ENCODE results near the gene DYNLL2. TPM values are rescaled to one million over a fixed set of nuclear protein-coding genes. Genes with fewer than 3 reads are reported as not detected.

DYNLL2 gene
- total RNA-seq, 1 experiment from 2014 or later, result 29.1 TPM

GRCh38 chr17:58046239-58047094 is 36.8 kb upstream of the DYNLL2 start:
- CTCF ChIA-PET, result no interaction called here
- no peak overlapping the region for H3K27ac ChIP-seq (ENCODE audit: low read depth, low read length, poor library complexity, severe bottlenecking)

GRCh38 chr17:58047376-58048150 is 35.7 kb upstream of the DYNLL2 start:
- no peaks in the 10 kb centered on the region for H3K9me3 ChIP-seq (ENCODE audit: low read depth, low read length, poor library complexity, severe bottlenecking)
- TF ChIP-seq CTCF (conservative IDR thresholded peaks at IDR 0.05; ENCODE audit: low read depth, low read length) (no peak), EZH2 (IDR thresholded peaks at IDR 0.05; ENCODE audit: borderline replicate concordance, low read depth, low read length, poor library complexity, severe bottlenecking) (no peak)
- H3K27ac ChIP-seq (ENCODE audit: low read depth, low read length, poor library complexity, severe bottlenecking), result no peak overlapping the region
- POLR2A ChIA-PET (ENCODE audit: low non-redundant PET), result no interaction called here
- no peaks in the 10 kb centered on the region for H3K36me3 ChIP-seq (ENCODE audit: insufficient read depth, low read length, poor library complexity, severe bottlenecking)
- peaks cover 8% of the 10 kb centered on the region for H3K4me1 ChIP-seq (ENCODE audit: insufficient read depth, low read length, poor library complexity, severe bottlenecking)
- BruUV-seq (replicated peaks), result no TSS peak
- DNase-seq (ENCODE audit: low spot score), result no peak
- H3K4me3 ChIP-seq (ENCODE audit: low read depth, low read length, poor library complexity, severe bottlenecking), result no peak overlapping the region
- intact Hi-C loops (cut with micrococcal nuclease; ENCODE audit: unreplicated experiment), result no loop called here
- CTCF ChIA-PET, result no interaction called here
- no peaks in the 10 kb centered on the region for H3K27me3 ChIP-seq (replicated peaks; ENCODE audit: insufficient read depth, low read depth, low read length, poor library complexity)

More at GRCh38 chr17:58046239-58047094, 36.8 kb upstream of the DYNLL2 start:
- Histone ChIP-seq H3K27me3 (replicated peaks; ENCODE audit: insufficient read depth, low read depth, low read length, poor library complexity) (no peaks in the 10 kb centered on the region), H3K4me3 (ENCODE audit: low read depth, low read length, poor library complexity, severe bottlenecking) (no peak overlapping the region), H3K9me3 (ENCODE audit: low read depth, low read length, poor library complexity, severe bottlenecking) (no peaks in the 10 kb centered on the region), H3K36me3 (ENCODE audit: insufficient read depth, low read length, poor library complexity, severe bottlenecking) (no peaks in the 10 kb centered on the region), H3K4me1 (ENCODE audit: insufficient read depth, low read length, poor library complexity, severe bottlenecking) (peaks cover 8% of the 10 kb centered on the region)
- POLR2A ChIA-PET (ENCODE audit: low non-redundant PET), result interaction anchor here (0.6 kb wide), 1 partner anchor 63 kb away, joined by 3 read pairs; no protein-coding TSS in a partner anchor
- TF ChIP-seq EZH2 (IDR thresholded peaks at IDR 0.05; ENCODE audit: borderline replicate concordance, low read depth, low read length, poor library complexity, severe bottlenecking), result no peak
- no TSS peak for BruUV-seq (replicated peaks)
- no peak for DNase-seq (ENCODE audit: low spot score)
- intact Hi-C loops (cut with micrococcal nuclease; ENCODE audit: unreplicated experiment), result no loop called here

- Histone ChIP-seq H3K27ac (ENCODE audit: low read depth, low read length, poor library complexity, severe bottlenecking) (no peak overlapping the region), H3K9me3 (ENCODE audit: low read depth, low read length, poor library complexity, severe bottlenecking) (no peaks in the 10 kb centered on the region), H3K4me3 (ENCODE audit: low read depth, low read length, poor library complexity, severe bottlenecking) (no peak overlapping the region), H3K27me3 (replicated peaks; ENCODE audit: insufficient read depth, low read depth, low read length, poor library complexity) (no peaks in the 10 kb centered on the region), H3K36me3 (ENCODE audit: insufficient read depth, low read length, poor library complexity, severe bottlenecking) (no peaks in the 10 kb centered on the region), H3K4me1 (ENCODE audit: insufficient read depth, low read length, poor library complexity, severe bottlenecking) (peaks cover 6% of the 10 kb centered on the region)
- no peak for TF ChIP-seq EZH2 (IDR thresholded peaks at IDR 0.05; ENCODE audit: borderline replicate concordance, low read depth, low read length, poor library complexity, severe bottlenecking)
- no peak for TF ChIP-seq CTCF (conservative IDR thresholded peaks at IDR 0.05; ENCODE audit: low read depth, low read length)
- no TSS peak for BruUV-seq (replicated peaks)
- CTCF ChIA-PET, result no interaction called here
- POLR2A ChIA-PET (ENCODE audit: low non-redundant PET), result no interaction called here
- intact Hi-C loops (cut with micrococcal nuclease; ENCODE audit: unreplicated experiment), result no loop called here
- DNase-seq (ENCODE audit: low spot score), result no peak
Observed at GRCh38 chr17:58049533-58049932, 33.7 kb upstream of the DYNLL2 start.
